ENCODE measurements around the gene LMBR1L. TPM values are rescaled to one million over a fixed set of nuclear protein-coding genes. Genes with fewer than 3 reads are reported as not detected.
"Not testable (repeated sequence)": the region's sequence is repeated elsewhere in the genome, so short reads cannot be mapped to it uniquely, and the experiment has no call there.

Gene LMBR1L
- total RNA-seq, 4 donors from 2014 or later: 11.1 to 27.2 (median 15.9) TPM

- no peak overlapping the region for H3K27ac ChIP-seq
- H3K27me3 ChIP-seq: no peaks in the 10 kb centered on the region
- intact Hi-C loops (cut with DNase I; ENCODE audit: low total_unique reads) (no loop called here), in situ Hi-C loops (cut with MboI; ENCODE audit: low sequenced_read_pairs in 4 of 4) (no loop called here)
- no peak for TF ChIP-seq POLR2A (IDR thresholded peaks at IDR 0.05)
- TF ChIP-seq, protein P1, sequence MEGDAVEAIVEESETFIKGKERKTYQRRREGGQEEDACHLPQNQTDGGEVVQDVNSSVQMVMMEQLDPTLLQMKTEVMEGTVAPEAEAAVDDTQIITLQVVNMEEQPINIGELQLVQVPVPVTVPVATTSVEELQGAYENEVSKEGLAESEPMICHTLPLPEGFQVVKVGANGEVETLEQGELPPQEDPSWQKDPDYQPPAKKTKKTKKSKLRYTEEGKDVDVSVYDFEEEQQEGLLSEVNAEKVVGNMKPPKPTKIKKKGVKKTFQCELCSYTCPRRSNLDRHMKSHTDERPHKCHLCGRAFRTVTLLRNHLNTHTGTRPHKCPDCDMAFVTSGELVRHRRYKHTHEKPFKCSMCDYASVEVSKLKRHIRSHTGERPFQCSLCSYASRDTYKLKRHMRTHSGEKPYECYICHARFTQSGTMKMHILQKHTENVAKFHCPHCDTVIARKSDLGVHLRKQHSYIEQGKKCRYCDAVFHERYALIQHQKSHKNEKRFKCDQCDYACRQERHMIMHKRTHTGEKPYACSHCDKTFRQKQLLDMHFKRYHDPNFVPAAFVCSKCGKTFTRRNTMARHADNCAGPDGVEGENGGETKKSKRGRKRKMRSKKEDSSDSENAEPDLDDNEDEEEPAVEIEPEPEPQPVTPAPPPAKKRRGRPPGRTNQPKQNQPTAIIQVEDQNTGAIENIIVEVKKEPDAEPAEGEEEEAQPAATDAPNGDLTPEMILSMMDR (IDR thresholded peaks at IDR 0.05 in 4 of 5, conservative IDR thresholded peaks at IDR 0.05 in 1 of 5): no peak
- no peaks in the 10 kb centered on the region for H3K4me1 ChIP-seq
- no peak for ATAC-seq
- no peak overlapping the region for H3K4me3 ChIP-seq
- H3K36me3 ChIP-seq: no peaks in the 10 kb centered on the region
- DNase-seq: no peak
- no peaks in the 10 kb centered on the region for H3K9me3 ChIP-seq
Observed at GRCh38 chr12:49146406-49146805, 35.8 kb upstream of the LMBR1L start.

DNA sequence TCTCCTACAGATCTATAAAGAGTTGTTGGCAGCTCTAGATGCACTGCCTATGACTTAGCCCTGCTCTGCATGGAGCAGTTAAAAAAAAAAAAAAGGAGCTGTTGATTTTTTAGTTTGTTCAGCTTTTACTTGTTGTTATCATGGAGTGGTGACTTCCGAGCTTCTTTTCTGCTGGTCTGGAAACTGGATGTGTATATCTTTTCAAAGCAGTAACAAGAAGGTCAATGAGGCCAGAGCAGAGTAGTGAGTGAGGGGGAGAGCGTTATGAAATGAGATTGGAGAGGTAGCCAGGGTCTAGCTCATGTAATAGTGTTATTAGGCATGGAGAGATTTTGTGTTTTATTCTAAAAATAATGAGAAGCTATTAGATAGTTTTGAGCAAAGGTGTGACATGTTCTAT, 33.7 kb upstream of the LMBR1L start:
- Histone ChIP-seq H3K9me3 (no peaks in the 10 kb centered on the region), H3K27ac (no peak overlapping the region), H3K36me3 (no peaks in the 10 kb centered on the region), H3K4me1 (no peaks in the 10 kb centered on the region), H3K27me3 (no peaks in the 10 kb centered on the region), H3K4me3 (no peak overlapping the region)
- DNase-seq (no peak), ATAC-seq (no peak)
- in situ Hi-C loops (cut with MboI; ENCODE audit: low sequenced_read_pairs in 4 of 4) (no loop called here), intact Hi-C loops (cut with DNase I; ENCODE audit: low total_unique reads) (no loop called here)
- no peak for TF ChIP-seq POLR2A (IDR thresholded peaks at IDR 0.05)

DNA sequence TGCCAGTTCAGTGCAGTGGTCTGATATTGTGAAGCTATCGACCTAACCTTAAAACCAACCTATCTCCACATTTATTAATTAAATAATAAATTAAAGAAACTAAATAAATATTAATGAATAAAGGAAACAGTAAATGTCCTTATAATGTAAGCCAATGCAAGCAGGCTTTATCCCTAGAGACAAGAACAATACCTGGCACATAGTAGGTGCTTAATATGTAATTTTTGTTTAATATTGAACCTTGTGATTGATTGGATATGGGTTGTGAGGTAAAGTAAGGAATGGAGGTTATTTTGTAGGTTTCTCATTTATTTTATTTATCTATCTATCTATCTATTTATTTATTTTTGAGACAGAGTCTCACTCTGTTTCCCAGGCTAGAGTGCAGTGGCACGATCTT, 28.4 kb upstream of the LMBR1L start:
- H3K4me3 ChIP-seq: no peak overlapping the region
- TF ChIP-seq POLR2A (IDR thresholded peaks at IDR 0.05): no peak
- TF ChIP-seq, protein P1 (IDR thresholded peaks at IDR 0.05 in 4 of 5, conservative IDR thresholded peaks at IDR 0.05 in 1 of 5): no peak
- no peak for DNase-seq
- no peak overlapping the region for H3K27ac ChIP-seq
- no peak for ATAC-seq
- intact Hi-C loops (cut with DNase I; ENCODE audit: low total_unique reads) (no loop called here), in situ Hi-C loops (cut with MboI; ENCODE audit: low sequenced_read_pairs in 4 of 4) (no loop called here)
- H3K27me3 ChIP-seq: no peaks in the 10 kb centered on the region
- no peaks in the 10 kb centered on the region for H3K4me1 ChIP-seq
- H3K9me3 ChIP-seq: no peaks in the 10 kb centered on the region
- H3K36me3 ChIP-seq: no peaks in the 10 kb centered on the region

DNA sequence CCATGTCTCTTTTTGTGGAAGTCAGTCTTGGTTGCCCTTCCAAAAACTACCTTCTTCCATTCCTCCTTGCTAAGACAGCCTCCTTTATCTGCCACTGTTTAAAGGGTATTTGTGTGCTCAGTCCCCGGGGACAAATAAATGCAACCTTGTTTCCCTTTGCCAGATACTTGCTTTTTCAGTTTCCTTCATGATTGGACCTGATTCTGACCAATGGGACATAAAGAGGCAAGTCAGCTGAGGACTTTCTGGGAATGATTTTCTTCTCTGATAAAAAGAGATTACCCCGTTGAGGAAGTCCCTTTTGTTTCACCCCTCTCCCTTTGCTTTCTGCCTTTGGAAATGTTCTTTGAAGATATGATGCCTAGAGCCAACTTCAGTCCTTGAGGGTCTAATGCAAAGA, 27.9 kb upstream of the LMBR1L start:
- TF ChIP-seq, protein P1 (IDR thresholded peaks at IDR 0.05 in 4 of 5, conservative IDR thresholded peaks at IDR 0.05 in 1 of 5): no peak
- TF ChIP-seq POLR2A (IDR thresholded peaks at IDR 0.05): no peak
- intact Hi-C loops (cut with DNase I; ENCODE audit: low total_unique reads): no loop called here
- Histone ChIP-seq H3K36me3 (no peaks in the 10 kb centered on the region), H3K27ac (no peak overlapping the region), H3K27me3 (no peaks in the 10 kb centered on the region), H3K4me3 (no peak overlapping the region), H3K9me3 (no peaks in the 10 kb centered on the region), H3K4me1 (peaks cover 0 to 2% of the 10 kb centered on the region in 2 donors)
- no peak for DNase-seq
- no peak for ATAC-seq
- in situ Hi-C loops (cut with MboI; ENCODE audit: low sequenced_read_pairs in 4 of 4): no loop called here

DNA sequence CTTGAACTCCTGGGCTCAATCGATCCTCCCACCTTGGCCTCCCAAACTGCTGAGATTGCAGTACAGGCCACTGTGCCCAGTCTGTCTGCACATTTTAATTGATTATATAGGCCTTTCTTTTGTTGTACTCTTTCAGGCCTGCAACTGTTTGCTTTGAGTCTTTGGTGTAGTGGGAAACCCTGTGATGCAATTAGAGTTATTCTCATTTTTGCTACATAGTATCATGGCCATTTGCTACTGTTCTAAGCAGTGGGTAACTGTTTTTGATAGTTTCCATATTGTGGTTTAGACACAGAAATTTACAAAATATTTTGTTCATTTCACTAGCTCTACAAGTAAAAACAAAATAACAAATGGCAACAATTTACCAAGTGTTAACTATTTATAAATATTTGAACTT, 26.8 kb upstream of the LMBR1L start:
- intact Hi-C loops (cut with DNase I; ENCODE audit: low total_unique reads): no loop called here
- Histone ChIP-seq H3K27me3 (no peaks in the 10 kb centered on the region), H3K36me3 (no peaks in the 10 kb centered on the region), H3K9me3 (no peaks in the 10 kb centered on the region), H3K4me1 (peaks cover 7 to 10% of the 10 kb centered on the region in 2 donors), H3K27ac (no peak overlapping the region), H3K4me3 (no peak overlapping the region)
- DNase-seq (no peak), ATAC-seq (no peak)
- no peak for TF ChIP-seq POLR2A (IDR thresholded peaks at IDR 0.05)
- TF ChIP-seq, protein P1 (IDR thresholded peaks at IDR 0.05 in 4 of 5, conservative IDR thresholded peaks at IDR 0.05 in 1 of 5): no peak
- in situ Hi-C loops (cut with MboI; ENCODE audit: low sequenced_read_pairs in 4 of 4): no loop called here

GRCh38 chr12:49136997-49137396, 26.4 kb upstream of the LMBR1L start:
- in situ Hi-C loops (cut with MboI; ENCODE audit: low sequenced_read_pairs in 4 of 4): not testable (repeated sequence)

More at GRCh38 chr12:49136997-49137396, 26.4 kb upstream of the LMBR1L start:
- H3K4me1 ChIP-seq: peaks cover 9 to 13% of the 10 kb centered on the region in 2 donors
- H3K27me3 ChIP-seq; H3K9me3 ChIP-seq; DNase-seq; H3K36me3 ChIP-seq; H3K27ac ChIP-seq; intact Hi-C loops (cut with DNase I; ENCODE audit: low total_unique reads); H3K4me3 ChIP-seq; ATAC-seq: not testable (repeated sequence)
